Epithelial cell of proximal tubule (primary cell): ENCODE results near the gene UBE3C. TPM values are rescaled to one million over a fixed set of nuclear protein-coding genes. Genes with fewer than 3 reads are reported as not detected.

ENCODE experiments used
- DNase-seq: peaks from one replicate; pipeline ENCODE4 v3.0.0-alpha.2; 2011; ENCODE audit warnings: low read depth
- H3K4me3 ChIP-seq: 2 replicates; pipeline ENCODE4 v1.5.1; 2011; ENCODE audit warnings: low read depth, mild to moderate bottlenecking, low read length
- total RNA-seq: library from RNA; depleted of rRNA; stranded (reverse); fragments of >200 nt; gene quantifications from 2 replicates; pipeline ENCODE4 v1.2.3, GENCODE V29; 2015
- TF ChIP-seq, protein P1 (sequence below): conservative IDR thresholded peaks from 2 replicates; pipeline ENCODE4 v1.5.1; 2012; ENCODE audit warnings: low read depth, mild to moderate bottlenecking, low read length

UBE3C gene
- total RNA-seq, 1 donor from 2014 or later: 42.3 TPM

- TF ChIP-seq, protein P1, sequence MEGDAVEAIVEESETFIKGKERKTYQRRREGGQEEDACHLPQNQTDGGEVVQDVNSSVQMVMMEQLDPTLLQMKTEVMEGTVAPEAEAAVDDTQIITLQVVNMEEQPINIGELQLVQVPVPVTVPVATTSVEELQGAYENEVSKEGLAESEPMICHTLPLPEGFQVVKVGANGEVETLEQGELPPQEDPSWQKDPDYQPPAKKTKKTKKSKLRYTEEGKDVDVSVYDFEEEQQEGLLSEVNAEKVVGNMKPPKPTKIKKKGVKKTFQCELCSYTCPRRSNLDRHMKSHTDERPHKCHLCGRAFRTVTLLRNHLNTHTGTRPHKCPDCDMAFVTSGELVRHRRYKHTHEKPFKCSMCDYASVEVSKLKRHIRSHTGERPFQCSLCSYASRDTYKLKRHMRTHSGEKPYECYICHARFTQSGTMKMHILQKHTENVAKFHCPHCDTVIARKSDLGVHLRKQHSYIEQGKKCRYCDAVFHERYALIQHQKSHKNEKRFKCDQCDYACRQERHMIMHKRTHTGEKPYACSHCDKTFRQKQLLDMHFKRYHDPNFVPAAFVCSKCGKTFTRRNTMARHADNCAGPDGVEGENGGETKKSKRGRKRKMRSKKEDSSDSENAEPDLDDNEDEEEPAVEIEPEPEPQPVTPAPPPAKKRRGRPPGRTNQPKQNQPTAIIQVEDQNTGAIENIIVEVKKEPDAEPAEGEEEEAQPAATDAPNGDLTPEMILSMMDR: no peak
- H3K4me3 ChIP-seq: no peak overlapping the region
- DNase-seq: no peak
Observed at GRCh38 chr7:157300369-157300825, 161.7 kb downstream of the UBE3C start.

- DNase-seq: no peak
Observed at GRCh38 chr7:157301610-157302120, 162.9 kb downstream of the UBE3C start.

GRCh38 chr7:157306846-157307838 lies 168.4 kb downstream of the UBE3C start:
- no peak for DNase-seq
- TF ChIP-seq, protein P1: no peak
- H3K4me3 ChIP-seq: no peak overlapping the region

More at GRCh38 chr7:157301610-157302120, 162.9 kb downstream of the UBE3C start:
- TF ChIP-seq, protein P1: no peak
- H3K4me3 ChIP-seq: no peak overlapping the region

DNA sequence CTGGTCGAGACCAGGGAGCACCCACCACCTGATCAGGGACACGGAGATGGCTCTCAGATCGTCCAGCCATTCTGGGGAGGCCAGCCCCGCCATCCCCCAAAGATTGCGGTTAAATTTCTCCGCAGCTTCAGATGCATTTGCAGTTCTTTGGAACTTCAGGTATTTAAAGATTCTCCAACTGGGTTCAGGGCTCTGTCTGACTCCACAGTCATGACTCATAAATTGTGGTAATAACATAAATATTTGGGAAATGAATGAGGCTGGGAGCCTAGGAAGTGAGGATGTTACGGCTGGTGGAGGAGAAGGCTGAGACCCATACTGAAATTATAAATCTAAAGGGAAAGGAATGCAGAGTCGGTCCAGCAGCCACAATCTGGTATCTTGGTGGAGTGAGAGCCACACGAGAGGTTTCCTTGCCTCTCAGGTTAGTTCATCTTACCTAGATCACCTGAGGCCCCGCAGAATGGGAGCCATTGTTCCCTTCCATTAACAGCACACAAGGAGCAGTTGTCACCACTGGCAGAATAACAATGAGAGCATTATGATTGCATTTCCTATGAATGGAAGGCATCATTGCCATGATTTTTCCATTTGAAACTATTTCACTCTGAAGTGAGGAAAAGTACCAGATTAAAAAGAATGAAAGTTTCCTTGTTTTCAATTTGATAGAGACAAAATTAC lies 171.4 kb downstream of the UBE3C start:
- TF ChIP-seq, protein P1: no peak
- DNase-seq: peak; percentile 18
- H3K4me3 ChIP-seq: no peak overlapping the region

GRCh38 chr7:157310676-157311185 lies 172.0 kb downstream of the UBE3C start:
- TF ChIP-seq, protein P1: no peak
- no peak for DNase-seq
- no peak overlapping the region for H3K4me3 ChIP-seq

DNA sequence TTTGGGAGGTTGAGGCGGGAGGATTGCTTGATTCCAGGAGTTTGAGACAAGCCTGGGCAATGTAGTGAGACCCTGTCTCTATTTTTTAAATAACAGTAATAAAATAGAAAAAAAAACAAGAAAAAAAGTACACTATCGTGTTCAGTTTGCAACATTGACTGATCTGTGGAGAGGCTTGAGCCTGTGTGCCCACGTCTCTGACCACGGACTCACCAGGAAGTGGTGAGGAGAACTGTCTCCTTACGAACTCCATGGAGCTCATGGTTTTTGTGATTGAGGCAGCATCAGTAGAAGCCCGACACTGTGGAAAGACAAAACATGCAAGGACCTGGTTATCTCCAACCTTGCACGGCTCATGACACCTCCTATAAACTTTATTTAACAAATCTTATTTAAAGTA lies 174.2 kb downstream of the UBE3C start:
- DNase-seq: no peak
- TF ChIP-seq, protein P1: no peak
- no peak overlapping the region for H3K4me3 ChIP-seq
